Nephron progenitor cell (in vitro differentiated cells): ENCODE measurements around the gene ZSCAN10.

Experiments
- DNase-seq: peaks from one replicate; pipeline ENCODE4 v3.0.0; 2021
- H3K27ac Mint-ChIP-seq: 2 replicates; pipeline ENCODE4 v1.8.0; 2021; ENCODE audit warnings: mild to moderate bottlenecking, moderate library complexity, mixed read lengths
- H3K27me3 Mint-ChIP-seq: 2 replicates; pipeline ENCODE4 v1.8.0; 2021; ENCODE audit warnings: mild to moderate bottlenecking, low read depth, mixed read lengths; ENCODE audit not compliant: poor library complexity
- H3K36me3 Mint-ChIP-seq: 2 replicates; pipeline ENCODE4 v1.8.0; 2021; ENCODE audit warnings: low read depth, mixed read lengths
- H3K4me1 Mint-ChIP-seq: 2 replicates; pipeline ENCODE4 v1.8.0; 2021; ENCODE audit warnings: mixed read lengths
- H3K4me3 Mint-ChIP-seq: 2 replicates; pipeline ENCODE4 v1.8.0; 2021; ENCODE audit warnings: mild to moderate bottlenecking, moderate library complexity, mixed read lengths
- H3K9me3 Mint-ChIP-seq: 2 replicates; pipeline ENCODE4 v1.8.0; 2021; ENCODE audit warnings: mild to moderate bottlenecking, moderate library complexity, mixed read lengths
- CTCF ChIP-seq: fragments of 200-600 bp; sonication (generic); IDR thresholded peaks from 2 replicates; pipeline ENCODE4 v1.5.0; 2021; ENCODE audit warnings: antibody characterized with exemption

ZSCAN10 gene

DNA sequence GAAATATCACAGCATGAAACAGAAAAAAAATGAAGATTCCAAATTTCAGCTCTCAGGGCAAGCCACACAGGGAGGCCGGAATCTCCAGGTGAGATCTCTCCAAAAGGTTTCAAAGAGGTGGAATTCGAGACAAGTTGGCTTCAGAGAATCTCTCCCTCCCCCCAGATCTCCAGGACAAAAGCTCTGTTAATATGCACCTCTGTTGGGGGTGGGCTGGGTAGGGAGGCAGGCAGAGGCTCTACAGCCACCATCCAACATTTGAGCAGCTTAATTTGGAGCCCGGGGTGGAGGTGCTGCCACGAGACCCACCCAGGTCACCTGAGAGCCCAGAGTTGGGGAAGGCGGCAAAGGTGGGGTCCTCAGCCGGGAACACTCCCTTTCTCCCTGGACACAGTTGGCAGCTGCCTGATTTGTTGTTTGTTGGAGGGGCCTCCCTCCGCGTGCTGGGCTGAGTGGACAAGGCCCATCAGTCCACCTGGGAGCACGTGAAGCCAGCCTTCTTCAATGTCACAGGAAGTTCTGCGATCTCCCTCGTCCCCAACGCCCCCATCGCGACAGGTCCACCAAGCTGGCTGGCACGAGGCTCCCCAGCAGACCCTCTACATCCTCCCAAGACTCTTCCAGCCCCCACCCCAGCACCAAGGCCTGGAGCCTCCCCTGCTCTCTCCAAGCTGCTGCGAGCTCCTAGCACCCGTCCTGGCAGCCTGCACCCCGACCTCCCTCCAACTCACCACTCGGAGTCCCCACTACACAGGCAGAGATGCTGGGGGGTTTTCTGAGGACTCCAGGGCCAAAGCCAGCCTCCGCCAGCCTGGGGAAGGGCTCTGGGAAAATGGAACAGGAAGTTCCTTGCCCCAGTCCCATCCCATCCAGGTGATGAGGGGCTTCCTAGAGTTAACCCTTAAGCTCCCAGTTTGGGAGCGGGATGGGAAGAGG lies at the start of gene ZSCAN10:
Gene ZSCAN10, minus strand, starts transcription at position 836 of the 936 bp plus-strand sequence. CDS start 6,357 bp downstream, outside the sequence.
- H3K36me3 Mint-ChIP-seq, result no peaks in the 10 kb centered on the region

GRCh38 chr16:3148256-3149192 lies 49.4 kb upstream of the ZSCAN10 start:
- Mint-ChIP-seq H3K27ac (no peak overlapping the region), H3K27me3 (peaks cover 48% of the 10 kb centered on the region), H3K4me1 (peaks cover 10% of the 10 kb centered on the region), H3K36me3 (no peaks in the 10 kb centered on the region), H3K4me3 (peak overlapping the region; percentile 88), H3K9me3 (peaks cover 4% of the 10 kb centered on the region)
- no peak for TF ChIP-seq CTCF
- DNase-seq, result no peak

More for the DNA sequence above, at the start of gene ZSCAN10:
- Mint-ChIP-seq H3K27me3 (peaks cover 58% of the 10 kb centered on the region), H3K27ac (no peak within 1 kb of the TSS), H3K4me1 (peaks cover 59% of the 10 kb centered on the region), H3K9me3 (no peaks in the 10 kb centered on the region), H3K4me3 (peak within 1 kb of the TSS; percentile 84)
- no peak for DNase-seq
- TF ChIP-seq CTCF, result no peak

- DNase-seq, result no peak
- peaks cover 8% of the 10 kb centered on the region for H3K4me1 Mint-ChIP-seq
- TF ChIP-seq CTCF, result no peak
- H3K36me3 Mint-ChIP-seq, result no peaks in the 10 kb centered on the region
- H3K27me3 Mint-ChIP-seq, result peaks cover 41% of the 10 kb centered on the region
- H3K4me3 Mint-ChIP-seq, result no peak overlapping the region
- H3K27ac Mint-ChIP-seq, result no peak overlapping the region
- H3K9me3 Mint-ChIP-seq, result peaks cover 2% of the 10 kb centered on the region
Measured at GRCh38 chr16:3147757-3148104, 48.6 kb upstream of the ZSCAN10 start.

GRCh38 chr16:3147046-3147756 lies 48.1 kb upstream of the ZSCAN10 start:
- H3K4me3 Mint-ChIP-seq, result no peak overlapping the region
- DNase-seq, result no peak
- no peak for TF ChIP-seq CTCF
- H3K4me1 Mint-ChIP-seq, result peaks cover 3% of the 10 kb centered on the region
- H3K36me3 Mint-ChIP-seq, result peaks cover 4% of the 10 kb centered on the region
- H3K9me3 Mint-ChIP-seq, result no peaks in the 10 kb centered on the region
- H3K27ac Mint-ChIP-seq, result no peak overlapping the region
- peaks cover 36% of the 10 kb centered on the region for H3K27me3 Mint-ChIP-seq

DNA sequence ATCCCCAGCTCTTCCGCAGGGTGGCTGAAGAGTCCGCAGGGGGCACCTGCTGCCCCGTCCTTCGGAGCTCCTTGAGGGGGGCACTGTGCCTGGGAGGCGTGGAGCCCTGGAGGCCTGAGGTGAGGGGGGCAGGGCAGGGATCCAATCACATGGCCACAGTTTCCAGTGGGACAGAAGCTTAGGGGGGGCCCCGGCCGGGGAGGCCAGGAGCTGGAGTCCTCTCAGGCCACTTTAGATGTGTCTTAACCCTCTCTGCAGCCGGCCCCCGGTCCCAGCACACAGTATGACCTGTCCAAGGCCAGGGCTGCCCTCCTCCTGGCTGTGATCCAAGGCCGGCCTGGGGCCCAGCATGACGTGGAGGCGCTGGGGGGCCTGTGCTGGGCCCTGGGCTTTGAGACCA lies 46.6 kb upstream of the ZSCAN10 start:
- DNase-seq, result no peak
- Mint-ChIP-seq H3K9me3 (no peaks in the 10 kb centered on the region), H3K27me3 (peaks cover 30% of the 10 kb centered on the region), H3K4me1 (no peaks in the 10 kb centered on the region), H3K36me3 (peaks cover 7% of the 10 kb centered on the region), H3K27ac (no peak overlapping the region), H3K4me3 (no peak overlapping the region)
- no peak for TF ChIP-seq CTCF
